Kidney (tissue), 14 donors: ENCODE measurements around the gene PPP2R2B. TPM values are rescaled to one million over a fixed set of nuclear protein-coding genes. Genes with fewer than 3 reads are reported as not detected.

Experiments
- DNase-seq, 5 donors: peaks; one replicate each; pipeline ENCODE4 v3.0.0-alpha.2; 2013 to 2020
- FAIRE-seq: peaks from 2 replicates; lab custom pipeline; 2012; peaks lifted over from hg19 to GRCh38; lab: Jason Lieb, UNC
- H3K27ac ChIP-seq, 2 donors: one replicate each; pipeline ENCODE4 v1.7.0; 2013; ENCODE audit warnings: low read depth in 2 of 2, low read length in 2 of 2, inconsistent platforms in 1 of 2
- H3K27me3 ChIP-seq: one replicate; pipeline ENCODE4 v1.7.1; 2013; ENCODE audit warnings: low read length, inconsistent platforms; ENCODE audit not compliant: control insufficient read depth, insufficient read depth
- H3K36me3 ChIP-seq, 3 donors: one replicate each; pipeline versions ENCODE4 v1.7.0 to v1.7.1; 2013; ENCODE audit warnings: low read length in 3 of 3, control low read depth in 1 of 3, inconsistent platforms in 1 of 3; ENCODE audit not compliant: insufficient read depth in 3 of 3, control insufficient read depth in 2 of 3
- H3K4me1 ChIP-seq, 3 donors: one replicate each; pipeline versions ENCODE4 v1.7.0 to v1.7.1; 2013; ENCODE audit warnings: low read length in 3 of 3, inconsistent platforms in 1 of 3, low read depth in 1 of 3; ENCODE audit not compliant: control insufficient read depth in 2 of 3, insufficient read depth in 2 of 3
- H3K4me3 ChIP-seq, 3 donors: one replicate each; pipeline versions ENCODE4 v1.7.0 to v1.8.1; 2013; ENCODE audit warnings: low read length in 3 of 3, control low read depth in 1 of 3, inconsistent platforms in 1 of 3
- H3K9ac ChIP-seq, 3 donors: one replicate each; pipeline versions ENCODE4 v1.7.0 to v1.7.1; 2013; ENCODE audit warnings: low read length in 3 of 3, control low read depth in 1 of 3, inconsistent platforms in 1 of 3
- H3K9me3 ChIP-seq, 3 donors: one replicate each; pipeline versions ENCODE4 v1.7.0 to v1.7.1; 2013; ENCODE audit warnings: low read length in 3 of 3, control low read depth in 1 of 3, inconsistent platforms in 1 of 3; ENCODE audit not compliant: control insufficient read depth in 2 of 3, insufficient read depth in 1 of 3
- intact Hi-C: fragments of 100-400 bp; cut with DNase I; formaldehyde crosslinking; loops from one replicate; pipeline ENCODE4 v1.11.1; 2022
- polyA plus RNA-seq: library from polyadenylated mRNA; stranded (reverse); fragments of 350-450 nt; fragmentation: Illumina TruSeq; extraction: RNeasy Lipid Tissue Mini Kit (QIAGEN cat#74804); gene quantifications from one replicate; pipeline ENCODE4 v1.2.3, GENCODE V29; 2014; ENCODE audit warnings: low read depth, low replicate concordance; ENCODE audit not compliant: insufficient read depth
- total RNA-seq: library from RNA; stranded (reverse); fragmentation: NEBNext Ultra II Directional; extraction: Animal tissue kit (Norgen Biotek cat#: 25700); gene quantifications from one replicate; pipeline ENCODE4 v1.2.1, GENCODE V29; 2021
- TF ChIP-seq, protein P1 (sequence below): IDR thresholded peaks from 3 replicates; pipeline ENCODE4 v1.5.1; 2012; ENCODE audit warnings: mild to moderate bottlenecking, moderate library complexity, borderline replicate concordance; ENCODE audit not compliant: insufficient read depth; ENCODE audit errors: extremely low read depth
- donor health status: control.
- donor health status: control.
- donor health status: control.
- donor health status: control.
- donor health status: control.
- donor health status: DM: yes; HTN: yes; CAD: no.
- donor health status: Normal renal cell carcinoma (clear cell type).

PPP2R2B gene
- total and polyA plus RNA-seq, 2 donors from 2014 or later: 4.0 to 8.2 TPM

DNA sequence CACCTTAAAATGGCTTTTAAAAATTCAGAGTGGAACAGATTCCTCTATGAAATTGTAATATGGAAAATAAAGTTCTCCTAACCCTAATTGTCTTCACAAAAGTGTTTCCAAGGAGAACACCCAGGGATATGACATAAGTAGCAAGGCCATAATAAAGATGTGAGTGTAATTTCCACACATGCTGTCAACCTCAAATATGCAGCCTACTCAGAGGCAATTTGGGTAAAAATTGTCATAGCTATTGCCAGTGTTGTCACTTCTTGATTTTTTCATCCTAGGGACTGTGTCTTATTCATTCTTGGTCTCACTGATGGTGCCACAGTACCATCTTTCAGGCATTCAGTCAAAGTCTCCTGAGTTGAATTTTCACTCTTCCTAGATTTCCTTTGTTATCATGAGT is 100.3 kb downstream of the PPP2R2B start:
- FAIRE-seq (no peak), DNase-seq (no peak)
- H3K9me3 ChIP-seq: peaks cover 0 to 3% (median 0%) of the 10 kb centered on the region in 3 donors
- no peak overlapping the region for H3K27ac ChIP-seq
- intact Hi-C loops: no loop called here
- H3K4me1 ChIP-seq: no peaks in the 10 kb centered on the region
- TF ChIP-seq, protein P1, sequence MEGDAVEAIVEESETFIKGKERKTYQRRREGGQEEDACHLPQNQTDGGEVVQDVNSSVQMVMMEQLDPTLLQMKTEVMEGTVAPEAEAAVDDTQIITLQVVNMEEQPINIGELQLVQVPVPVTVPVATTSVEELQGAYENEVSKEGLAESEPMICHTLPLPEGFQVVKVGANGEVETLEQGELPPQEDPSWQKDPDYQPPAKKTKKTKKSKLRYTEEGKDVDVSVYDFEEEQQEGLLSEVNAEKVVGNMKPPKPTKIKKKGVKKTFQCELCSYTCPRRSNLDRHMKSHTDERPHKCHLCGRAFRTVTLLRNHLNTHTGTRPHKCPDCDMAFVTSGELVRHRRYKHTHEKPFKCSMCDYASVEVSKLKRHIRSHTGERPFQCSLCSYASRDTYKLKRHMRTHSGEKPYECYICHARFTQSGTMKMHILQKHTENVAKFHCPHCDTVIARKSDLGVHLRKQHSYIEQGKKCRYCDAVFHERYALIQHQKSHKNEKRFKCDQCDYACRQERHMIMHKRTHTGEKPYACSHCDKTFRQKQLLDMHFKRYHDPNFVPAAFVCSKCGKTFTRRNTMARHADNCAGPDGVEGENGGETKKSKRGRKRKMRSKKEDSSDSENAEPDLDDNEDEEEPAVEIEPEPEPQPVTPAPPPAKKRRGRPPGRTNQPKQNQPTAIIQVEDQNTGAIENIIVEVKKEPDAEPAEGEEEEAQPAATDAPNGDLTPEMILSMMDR: no peak
- no peak overlapping the region for H3K4me3 ChIP-seq
- H3K9ac ChIP-seq: no peak overlapping the region
- no peaks in the 10 kb centered on the region for H3K36me3 ChIP-seq
- no peaks in the 10 kb centered on the region for H3K27me3 ChIP-seq

- FAIRE-seq: no peak
- Histone ChIP-seq H3K9me3 (peaks cover 0 to 3% (median 0%) of the 10 kb centered on the region in 3 donors), H3K27me3 (no peaks in the 10 kb centered on the region), H3K9ac (no peak overlapping the region), H3K4me1 (no peaks in the 10 kb centered on the region), H3K4me3 (no peak overlapping the region), H3K36me3 (no peaks in the 10 kb centered on the region), H3K27ac (no peak overlapping the region)
- DNase-seq: no peak
- intact Hi-C loops: no loop called here
- TF ChIP-seq, protein P1: no peak
These were observed 105.6 kb downstream of the PPP2R2B start for GRCh38 chr5:146772881-146773466.

DNA sequence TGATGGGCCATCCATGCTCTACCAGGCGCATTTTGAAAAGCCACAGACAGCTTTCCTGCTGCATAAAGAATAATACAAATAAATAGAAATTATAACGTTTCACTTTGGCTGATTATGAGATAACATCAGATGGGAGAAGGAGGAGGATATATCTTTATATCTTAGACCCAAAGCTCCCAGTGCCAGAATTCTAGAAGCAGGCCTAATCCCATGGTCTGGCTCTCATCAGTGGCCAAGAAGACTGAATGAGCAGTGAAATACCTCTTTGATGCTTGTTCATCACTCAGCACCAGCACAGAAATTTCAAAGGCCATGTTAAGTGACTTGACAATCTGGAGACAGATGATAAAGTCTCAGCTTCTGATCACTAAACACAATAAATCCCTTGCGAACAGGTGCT is 107.6 kb downstream of the PPP2R2B start:
- no peak for FAIRE-seq

More for the DNA sequence above, 107.6 kb downstream of the PPP2R2B start:
- TF ChIP-seq, protein P1: no peak
- Histone ChIP-seq H3K9me3 (peaks cover 0 to 3% (median 0%) of the 10 kb centered on the region in 3 donors), H3K27ac (no peak overlapping the region), H3K27me3 (no peaks in the 10 kb centered on the region), H3K9ac (no peak overlapping the region), H3K4me1 (no peaks in the 10 kb centered on the region), H3K4me3 (no peak overlapping the region), H3K36me3 (no peaks in the 10 kb centered on the region)
- DNase-seq: no peak
- intact Hi-C loops: no loop called here
